Measurements from ENCODE around the gene DNAH17.

DNAH17 gene

DNA sequence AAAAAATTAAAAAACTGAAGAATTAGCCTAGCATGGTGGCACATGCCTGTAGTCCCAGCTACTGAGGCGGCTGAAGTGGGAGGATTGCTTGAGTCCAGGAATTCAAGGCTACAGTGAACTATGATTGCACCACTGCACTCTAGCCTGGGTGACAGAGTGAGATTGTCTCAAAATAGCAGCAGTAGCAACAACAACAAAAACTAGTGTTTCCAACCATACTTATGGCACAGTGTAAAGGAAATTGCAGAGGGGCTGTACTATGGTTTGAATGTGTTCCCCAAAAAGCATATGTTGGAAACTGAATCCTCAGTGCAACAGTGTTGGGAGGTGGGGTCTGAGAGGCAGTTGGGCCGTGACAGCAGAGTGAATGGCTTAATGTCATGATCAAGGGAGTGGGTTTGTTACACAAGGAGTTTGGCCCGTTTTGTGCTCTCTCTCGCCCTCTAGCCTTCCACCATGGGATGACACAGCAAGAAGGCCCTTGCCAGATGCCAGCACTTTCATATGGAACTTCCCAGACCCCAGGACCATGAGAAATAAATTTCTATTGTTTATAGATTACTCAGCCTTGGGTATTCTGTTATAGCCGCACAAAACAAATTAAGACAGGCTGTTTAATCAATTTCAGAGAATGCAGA, 128.7 kb downstream of the DNAH17 start:
- DNase-seq, result no peak

- DNase-seq, result no peak
Observed at GRCh38 chr17:78446833-78447232, 130.4 kb downstream of the DNAH17 start.

DNA sequence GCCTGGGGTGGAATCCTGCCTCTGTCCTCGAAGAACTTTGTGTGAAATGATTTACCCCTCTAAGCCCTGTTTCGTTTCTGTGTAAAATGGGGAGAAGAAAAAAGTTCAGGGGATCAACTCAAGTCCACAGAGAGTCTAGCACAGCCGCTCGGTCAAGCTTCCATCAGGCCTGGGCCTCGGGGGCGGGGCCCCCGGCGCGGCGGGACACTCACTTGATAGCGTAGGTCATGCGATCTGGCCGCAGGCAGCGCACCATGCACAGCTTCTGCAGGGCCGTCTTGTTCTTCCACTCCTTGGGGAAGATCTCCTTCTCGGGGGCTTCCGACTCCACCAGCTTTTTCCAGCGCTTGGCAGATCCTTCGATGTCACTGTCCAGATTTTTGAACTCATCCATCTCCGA, 132.8 kb downstream of the DNAH17 start:
- no peak for DNase-seq

GRCh38 chr17:78442648-78443218, 134.5 kb downstream of the DNAH17 start:
- DNase-seq, result no peak

- DNase-seq, result no peak
Observed at GRCh38 chr17:78441271-78441971, 135.8 kb downstream of the DNAH17 start.

- no peak for DNase-seq
Observed at GRCh38 chr17:78438694-78439325, 138.4 kb downstream of the DNAH17 start.

GRCh38 chr17:78438271-78438691, 138.9 kb downstream of the DNAH17 start:
- DNase-seq, result peak in 1 of 5 experiments; percentile 26

DNA sequence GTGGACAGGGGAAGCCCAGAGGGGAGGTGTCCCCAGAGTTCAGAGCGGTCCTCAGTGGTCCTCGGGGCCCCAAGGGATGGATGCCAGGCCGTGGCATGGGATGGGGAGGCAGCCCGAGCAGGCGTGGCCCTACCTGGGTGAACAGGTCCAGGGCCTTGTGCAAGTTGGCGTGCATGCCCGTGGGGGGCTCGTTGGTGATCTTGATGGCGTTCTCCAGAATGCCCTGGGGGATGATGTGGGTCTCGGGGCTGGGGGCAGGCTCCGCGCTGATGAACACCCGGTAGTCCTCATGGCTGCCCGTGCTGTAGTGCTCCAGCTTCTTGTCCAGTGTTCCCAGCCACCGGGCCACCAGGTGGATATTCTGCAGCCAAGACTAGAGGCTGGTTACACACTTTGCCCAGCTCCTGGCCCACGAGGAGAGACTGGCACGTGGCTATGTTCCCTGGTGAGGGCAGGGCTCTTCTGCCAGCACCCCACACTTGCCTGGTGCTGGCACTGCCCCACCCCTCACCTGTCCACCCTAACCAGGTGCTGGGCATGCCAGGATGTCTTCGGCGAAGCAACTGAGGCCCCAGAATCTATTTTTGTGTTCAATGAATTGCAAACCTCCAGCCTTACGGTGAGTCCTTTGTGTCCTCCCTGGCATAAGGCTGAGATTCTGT, 139.6 kb downstream of the DNAH17 start:
- DNase-seq, result no peak

- DNase-seq, result no peak
Observed at GRCh38 chr17:78435330-78436005, 141.7 kb downstream of the DNAH17 start.

DNA sequence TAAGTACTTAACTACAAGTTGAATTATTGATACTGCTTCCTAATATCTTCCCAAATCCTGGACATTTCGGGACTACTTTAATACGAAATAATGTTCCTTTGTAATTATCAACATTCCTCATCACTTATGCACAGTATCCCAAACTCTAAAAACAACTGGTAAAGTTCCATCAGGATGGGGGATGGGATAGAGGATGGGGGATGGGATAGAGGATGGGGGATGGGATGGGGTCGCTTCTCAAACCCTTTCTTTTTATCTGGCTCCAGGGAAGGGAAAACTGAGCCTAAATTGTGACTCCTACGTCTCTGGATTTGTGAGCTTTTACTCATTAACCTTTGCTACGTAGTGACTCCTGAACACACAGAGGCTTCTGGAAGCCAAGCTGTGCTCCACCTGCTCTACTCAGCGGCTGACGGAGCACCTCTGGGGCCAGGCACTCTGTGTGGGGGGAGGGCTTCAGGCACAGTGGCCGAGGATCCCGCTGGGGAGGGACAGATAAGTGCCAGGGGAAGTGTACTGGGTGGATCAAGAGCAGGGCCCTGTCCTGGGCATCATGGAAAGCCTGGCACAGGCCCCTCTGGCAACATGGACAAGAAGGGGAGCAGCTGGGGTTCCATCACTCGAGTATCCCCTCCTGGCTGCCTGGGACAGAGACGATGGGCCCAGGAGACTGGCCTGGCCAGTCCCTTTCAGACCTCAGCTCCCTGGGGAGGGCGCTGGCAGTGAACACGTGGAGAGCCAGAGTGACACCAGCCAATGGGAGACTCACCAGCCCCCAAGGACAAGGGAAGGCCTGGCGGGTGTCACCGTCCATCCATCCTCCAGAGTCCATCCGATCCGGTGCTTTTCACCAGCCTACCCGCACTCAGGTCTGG, 142.5 kb downstream of the DNAH17 start:
- DNase-seq, result no peak

- no peak for DNase-seq
Observed at GRCh38 chr17:78433780-78434335, 143.3 kb downstream of the DNAH17 start.

DNA sequence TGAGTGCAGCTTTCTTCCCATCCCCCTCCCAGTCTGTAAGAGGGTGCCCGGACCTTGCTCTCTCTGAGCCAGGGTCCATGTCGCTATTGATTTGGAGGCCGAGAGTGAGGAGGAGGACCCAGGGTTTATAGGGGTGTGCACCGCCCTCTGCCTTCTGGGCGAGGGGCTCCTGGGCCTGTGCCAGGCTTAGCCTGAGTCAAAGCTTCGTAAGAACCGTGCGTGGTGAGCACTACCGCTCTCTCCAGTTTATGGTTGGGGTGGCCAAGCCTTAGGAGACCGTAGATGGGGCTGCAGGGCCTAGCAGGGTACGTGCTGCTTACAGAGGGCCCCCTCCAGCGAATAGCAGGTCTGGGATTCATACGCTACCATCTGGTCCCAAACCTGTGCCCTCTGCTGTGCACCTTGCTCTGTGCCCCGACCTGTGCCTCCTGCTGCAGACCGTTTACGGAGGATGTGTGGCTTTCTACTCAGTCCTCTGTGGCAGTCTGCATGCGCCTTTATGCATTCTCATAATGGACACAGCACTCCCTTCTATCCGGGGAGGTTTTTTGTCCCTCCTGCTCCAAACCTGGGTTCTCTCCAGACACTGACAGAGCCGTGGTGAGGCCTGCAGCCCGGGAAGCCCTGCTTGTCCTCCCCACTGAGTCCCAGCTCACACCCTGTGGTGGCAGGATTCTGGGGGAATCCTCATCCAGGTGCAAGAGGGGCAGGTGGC, 144.0 kb downstream of the DNAH17 start:
- DNase-seq, result no peak

- DNase-seq, result no peak
Observed at GRCh38 chr17:78432226-78433012, 144.8 kb downstream of the DNAH17 start.

GRCh38 chr17:78431692-78431958, 145.6 kb downstream of the DNAH17 start:
- DNase-seq, result no peak

DNA sequence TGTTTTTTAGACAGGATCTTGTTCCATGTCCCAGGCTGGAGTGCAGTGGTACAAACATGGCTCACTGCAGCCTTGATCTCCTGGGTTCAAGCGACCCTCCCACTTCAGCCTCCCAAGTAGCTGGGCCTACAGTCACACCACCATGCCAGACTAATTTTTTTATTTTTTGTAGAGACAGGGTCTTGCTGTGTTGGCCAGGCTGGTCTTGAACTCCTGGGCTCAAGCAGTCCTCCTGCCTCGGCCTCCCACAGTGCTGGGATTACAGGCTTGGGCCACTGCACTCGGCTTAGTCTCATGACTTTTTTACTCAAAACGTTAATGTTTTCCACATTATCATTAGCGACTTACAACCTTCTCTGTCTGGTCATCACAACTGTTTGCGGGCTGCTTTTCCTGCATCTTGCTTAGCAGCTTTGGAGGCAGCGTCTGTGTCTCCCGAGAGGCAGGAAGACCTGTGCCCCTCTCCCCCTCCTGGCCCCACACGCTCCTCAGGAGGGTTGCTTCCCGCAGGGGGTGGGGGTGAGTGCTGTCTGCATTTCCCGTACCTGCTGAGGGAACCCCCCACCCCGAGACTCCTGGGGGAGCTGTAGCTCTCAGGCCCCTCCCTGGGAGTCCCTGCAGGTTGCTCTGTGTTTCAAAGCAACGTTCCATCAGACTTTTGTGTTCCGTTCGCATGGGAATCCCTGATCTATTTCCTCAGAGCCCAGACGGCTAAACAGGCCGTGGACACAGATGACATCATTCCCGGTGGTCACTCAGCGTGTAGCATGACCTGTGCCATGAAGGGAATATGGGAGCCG, 146.1 kb downstream of the DNAH17 start:
- no peak for DNase-seq

DNA sequence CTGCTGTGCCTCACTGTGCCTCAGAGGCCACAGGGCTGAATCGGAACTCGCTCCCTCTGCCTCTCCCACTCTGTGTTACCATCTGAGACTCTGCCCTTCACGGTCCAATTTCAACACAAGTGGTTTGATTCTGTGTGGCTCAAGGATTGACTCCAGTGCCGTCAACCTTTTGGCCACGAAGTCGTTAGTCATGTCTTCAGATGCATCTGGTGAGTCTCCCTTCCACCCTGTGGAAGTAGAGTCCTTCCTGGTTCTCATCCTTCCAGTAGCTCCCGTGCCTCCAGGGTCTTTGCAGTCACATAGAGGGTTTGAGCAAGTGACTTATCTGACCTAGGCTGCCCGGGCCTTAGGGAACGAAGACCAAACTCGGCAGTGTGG, 147.6 kb downstream of the DNAH17 start:
- DNase-seq, result no peak

DNA sequence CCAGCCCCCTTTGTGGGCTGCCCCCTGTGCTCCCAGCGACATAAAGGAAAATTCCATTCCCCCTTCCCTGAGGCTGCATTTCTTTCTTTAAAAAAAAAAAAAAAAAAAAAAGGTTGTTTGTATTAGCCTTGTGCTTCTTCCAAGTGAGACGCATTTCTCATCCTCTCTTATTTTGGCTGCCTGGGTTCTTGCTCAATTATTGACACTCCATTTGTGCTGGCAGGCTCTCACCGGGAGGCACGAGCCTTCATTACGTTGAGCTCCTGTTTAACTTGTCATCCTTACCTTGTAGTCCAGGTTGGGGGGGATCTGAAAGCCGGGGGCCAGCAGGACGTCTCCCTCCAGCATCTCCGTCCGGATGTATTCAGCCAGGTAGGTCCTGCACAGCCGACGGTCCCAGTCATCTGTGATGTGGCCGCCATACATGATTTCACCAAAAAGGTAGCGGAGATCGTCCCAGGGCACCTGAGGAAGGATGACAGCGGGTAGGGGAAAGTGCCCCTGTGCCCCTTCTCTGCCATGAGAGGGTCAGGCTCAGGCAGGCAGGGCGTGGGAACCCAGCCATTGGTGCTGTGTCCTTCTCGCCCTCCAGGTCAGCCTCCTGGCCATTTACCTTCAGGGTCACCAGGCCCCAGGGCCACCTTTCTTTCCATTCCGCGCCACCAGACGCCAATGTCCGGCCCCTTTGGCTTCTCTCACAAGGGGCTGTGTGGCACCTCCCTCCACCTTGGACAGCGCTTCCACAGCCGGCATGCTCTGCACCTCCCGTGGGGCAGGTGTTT, 148.2 kb downstream of the DNAH17 start:
- DNase-seq, result no peak

GRCh38 chr17:78428025-78428575, 149.1 kb downstream of the DNAH17 start:
- no peak for DNase-seq
